Right renal cortex interstitium (tissue), 3 donors: Measurements from ENCODE around the gene CCPG1. TPM values are rescaled to one million over a fixed set of nuclear protein-coding genes. Genes with fewer than 3 reads are reported as not detected.

ENCODE experiments used
- DNase-seq, 3 donors: peaks; one replicate each; pipeline ENCODE4 v3.0.0-alpha.2; 2013; ENCODE audit warnings: low read depth in 3 of 3, low spot score in 2 of 3
- polyA plus RNA-seq, 3 donors: library from polyadenylated mRNA; unstranded; fragments of 120-200 nt; gene quantifications; one replicate each; pipeline ENCODE4 v1.2.1, GENCODE V29; 2013; ENCODE audit not compliant: insufficient read length in 3 of 3

The CCPG1 gene
- polyA plus RNA-seq, 3 donors, result 59.3 to 66.0 (median 59.5) TPM

DNA sequence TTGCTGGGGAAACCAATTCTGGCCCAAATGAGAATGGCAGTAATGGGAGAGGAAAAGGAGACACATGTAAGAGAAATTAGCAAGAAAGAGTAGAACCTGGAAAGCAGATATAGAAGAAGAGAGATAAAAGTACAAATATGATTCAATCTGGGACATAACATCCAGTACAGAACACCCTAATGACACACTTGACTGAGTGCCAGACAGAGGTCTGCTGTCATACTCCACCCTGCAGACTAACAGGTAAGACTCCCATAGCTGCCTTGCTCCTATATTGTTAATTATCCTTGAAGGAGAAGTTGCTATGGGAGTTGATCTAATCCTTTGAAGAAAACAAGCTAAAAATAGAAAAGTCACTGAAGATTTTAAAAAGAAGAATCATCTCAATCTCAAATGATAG is 21.1 kb downstream of the CCPG1 start:
- no peak for DNase-seq

DNA sequence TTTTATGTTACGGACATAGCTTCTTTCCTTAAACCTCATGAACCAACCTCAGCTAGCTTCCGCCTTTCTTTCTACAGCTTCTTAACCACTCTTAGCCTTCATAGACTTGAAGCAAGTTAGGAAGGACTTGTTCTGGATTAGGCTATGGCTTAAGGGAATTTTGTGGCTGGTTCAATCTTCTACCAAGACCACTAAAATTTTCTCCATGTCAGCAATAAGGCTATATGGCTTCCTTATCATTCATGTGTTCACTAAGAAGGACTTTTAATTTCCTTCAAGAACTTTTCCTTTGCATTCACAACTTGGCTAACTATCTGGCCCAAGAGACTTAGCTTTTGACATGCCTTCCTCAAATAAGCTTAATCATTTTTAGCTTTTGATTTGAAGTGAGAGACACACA is 24.5 kb downstream of the CCPG1 start:
- DNase-seq, result no peak

DNA sequence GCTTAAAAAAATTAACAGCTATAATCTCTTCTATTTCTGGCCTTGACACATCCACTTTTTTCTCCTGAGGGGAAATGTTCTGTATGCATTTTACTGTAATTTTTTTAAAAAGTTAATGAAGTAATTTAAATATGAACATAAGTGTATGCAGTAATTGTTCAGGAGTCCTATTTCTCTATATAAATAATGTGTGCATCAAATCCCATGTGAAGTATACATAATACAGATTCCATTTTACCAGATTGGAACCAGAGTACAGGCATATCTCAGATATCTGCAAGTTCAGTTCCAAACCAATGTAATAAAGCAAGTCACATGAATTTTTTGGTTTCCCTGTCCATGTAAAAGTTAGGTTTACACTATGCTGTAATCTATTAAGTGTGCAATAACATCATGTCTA is 26.6 kb downstream of the CCPG1 start:
- no peak for DNase-seq

GRCh38 chr15:55379095-55379494 is 29.1 kb downstream of the CCPG1 start:
- no peak for DNase-seq

GRCh38 chr15:55372701-55373440 is 35.3 kb downstream of the CCPG1 start:
- DNase-seq, result no peak

DNA sequence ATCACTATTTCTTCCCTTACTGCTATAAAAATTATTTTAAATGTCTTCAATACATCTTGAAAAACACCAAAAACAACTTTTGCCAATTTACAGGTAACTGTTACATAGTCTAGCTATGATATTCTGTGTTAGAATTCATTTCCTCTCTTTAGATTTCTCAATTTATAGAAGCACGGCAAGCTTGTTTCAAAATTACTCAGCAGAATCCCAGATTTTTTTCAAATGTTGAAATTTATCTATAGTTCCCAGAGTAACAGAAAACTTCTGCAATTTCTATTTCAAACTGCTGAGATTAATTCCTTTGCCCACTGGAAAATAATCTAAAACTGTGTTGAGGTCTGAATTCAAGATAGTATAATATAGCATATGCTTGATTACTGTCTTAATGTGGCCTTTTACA is 41.2 kb downstream of the CCPG1 start:
- DNase-seq, result no peak

DNA sequence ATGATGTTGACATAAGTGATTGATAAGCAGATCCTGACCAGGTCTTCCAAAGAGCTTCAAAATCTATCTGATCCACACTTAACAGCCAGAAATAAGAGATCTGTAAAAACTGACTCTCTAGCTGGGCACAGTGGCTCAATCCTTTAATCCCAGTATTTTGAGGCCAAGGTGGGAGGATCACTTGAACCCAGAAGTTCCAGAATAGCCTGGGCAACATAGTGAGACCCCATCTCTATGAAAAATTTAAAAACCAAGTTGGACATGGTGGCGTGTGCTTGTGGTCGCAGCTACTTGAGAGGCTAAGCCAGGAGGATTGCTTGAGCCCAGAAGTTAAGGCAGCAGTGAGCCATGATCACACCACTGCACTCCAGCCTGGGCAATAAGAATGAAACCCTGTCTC is 45.5 kb downstream of the CCPG1 start:
- DNase-seq, result no peak

DNA sequence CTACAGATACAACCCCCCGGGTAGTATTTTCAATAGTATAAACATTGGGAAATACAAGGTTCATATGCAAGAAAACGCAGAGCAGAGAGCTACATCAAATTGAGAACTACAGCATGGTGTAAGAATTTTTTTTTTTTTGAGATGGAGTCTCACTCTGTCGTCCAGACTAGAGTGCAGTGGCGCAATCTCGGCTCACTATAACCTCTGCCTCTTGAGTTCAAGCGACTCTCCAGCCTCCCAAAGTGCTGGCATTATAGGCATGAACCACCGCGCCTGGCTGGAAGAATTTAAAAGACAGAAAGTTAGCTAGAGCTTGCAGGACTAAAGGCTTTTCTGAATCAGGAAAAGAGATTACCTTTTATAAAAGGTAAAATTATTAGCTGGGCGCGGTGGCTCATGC is 47.1 kb downstream of the CCPG1 start:
- no peak for DNase-seq

- no peak for DNase-seq
These were observed 47.9 kb downstream of the CCPG1 start for GRCh38 chr15:55360256-55360655.

DNA sequence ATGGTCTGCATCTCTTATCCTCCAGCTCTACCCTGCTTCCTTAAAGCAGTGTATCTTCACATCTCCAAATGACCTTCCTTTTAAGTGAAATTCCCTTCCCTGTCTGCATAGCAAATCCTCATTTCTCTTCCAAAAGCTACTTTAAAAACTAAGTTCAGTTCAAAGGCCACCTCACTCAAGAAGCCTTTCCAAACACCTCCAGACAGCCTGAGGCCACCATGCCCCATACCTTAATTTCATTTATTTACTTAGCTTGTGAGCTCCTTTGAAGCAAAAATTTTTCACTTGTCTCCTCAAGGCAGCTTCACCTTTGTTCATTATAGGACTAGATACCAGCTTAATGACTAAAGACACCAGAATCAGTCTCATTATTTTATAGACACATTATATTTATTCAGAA is 49.7 kb downstream of the CCPG1 start:
- no peak for DNase-seq

- no peak for DNase-seq
These were observed 50.4 kb downstream of the CCPG1 start for GRCh38 chr15:55357774-55358173.

DNA sequence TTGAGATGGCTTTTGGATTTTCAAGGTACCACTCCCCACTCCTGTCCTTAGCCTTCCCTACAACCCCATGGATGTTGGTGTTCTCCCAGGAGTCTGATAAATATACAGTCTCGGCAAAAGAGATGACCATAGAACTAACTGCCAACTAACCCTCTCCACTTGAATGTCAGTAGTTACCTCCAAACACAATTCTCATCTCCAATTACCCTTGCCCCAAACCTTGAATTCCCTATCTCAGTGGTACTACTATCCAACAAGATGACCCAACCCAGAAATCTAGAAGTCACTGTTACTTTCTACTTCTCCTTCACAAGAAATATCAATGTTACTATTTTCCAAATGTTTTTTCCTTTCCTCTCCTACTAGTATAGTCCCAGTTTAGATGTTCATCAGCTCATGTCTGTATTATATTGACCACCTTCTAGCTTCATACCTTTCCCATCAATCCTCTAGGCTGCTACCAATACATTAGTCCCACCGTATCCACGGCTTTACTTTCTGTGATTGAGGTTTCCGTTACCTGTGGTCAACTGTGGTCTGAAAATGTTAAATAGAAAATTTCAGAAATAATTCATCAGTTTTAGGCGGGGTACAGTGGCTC is 51.1 kb downstream of the CCPG1 start:
- no peak for DNase-seq

GRCh38 chr15:55353025-55353424 is 55.1 kb downstream of the CCPG1 start:
- no peak for DNase-seq

GRCh38 chr15:55349282-55349681 is 58.9 kb downstream of the CCPG1 start:
- DNase-seq, result no peak

DNA sequence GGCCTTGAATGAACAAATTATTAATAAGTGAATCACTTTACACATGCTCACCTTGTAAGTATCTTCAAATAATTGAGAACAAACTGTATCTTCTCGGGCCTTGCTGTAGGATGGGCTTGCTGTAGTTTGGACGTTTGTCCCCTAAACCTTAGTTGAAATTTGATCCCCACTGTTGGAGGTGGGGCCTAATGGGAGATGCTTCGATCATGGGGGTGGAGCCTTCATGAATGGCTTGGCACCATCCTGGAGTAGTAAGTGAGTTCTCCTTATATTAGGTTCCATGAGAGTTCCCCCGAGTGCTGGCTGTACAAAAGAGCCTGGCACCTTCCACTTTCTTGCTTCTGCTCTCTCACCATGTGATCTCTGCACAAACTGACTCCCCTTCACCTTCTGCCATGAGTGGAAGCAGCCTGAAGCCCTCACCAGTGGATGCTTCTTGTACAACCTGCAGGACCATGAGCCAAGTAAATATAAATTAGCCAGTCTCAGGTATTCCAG is 59.8 kb downstream of the CCPG1 start:
- no peak for DNase-seq

DNA sequence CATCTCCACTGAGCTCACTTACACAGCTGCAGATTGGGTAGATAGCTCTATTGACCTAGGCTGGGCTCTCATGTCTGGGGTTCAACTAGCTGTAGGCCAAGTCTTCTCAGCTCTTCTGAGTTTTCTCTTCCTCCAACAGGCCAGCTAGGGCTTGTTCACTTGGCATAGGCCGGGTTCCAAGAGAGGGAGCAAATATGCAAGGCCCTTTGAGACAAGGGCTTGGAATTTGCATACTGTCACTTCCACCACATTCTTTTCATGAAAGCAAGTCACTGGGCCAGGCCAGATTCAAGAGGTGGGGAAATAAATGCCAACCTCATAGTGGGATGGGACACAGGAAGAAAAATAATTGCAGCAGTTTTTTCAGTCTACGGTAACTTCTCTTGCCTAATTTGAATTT is 64.0 kb downstream of the CCPG1 start:
- DNase-seq, result no peak

GRCh38 chr15:55343168-55343567 is 65.0 kb downstream of the CCPG1 start:
- DNase-seq, result no peak

DNA sequence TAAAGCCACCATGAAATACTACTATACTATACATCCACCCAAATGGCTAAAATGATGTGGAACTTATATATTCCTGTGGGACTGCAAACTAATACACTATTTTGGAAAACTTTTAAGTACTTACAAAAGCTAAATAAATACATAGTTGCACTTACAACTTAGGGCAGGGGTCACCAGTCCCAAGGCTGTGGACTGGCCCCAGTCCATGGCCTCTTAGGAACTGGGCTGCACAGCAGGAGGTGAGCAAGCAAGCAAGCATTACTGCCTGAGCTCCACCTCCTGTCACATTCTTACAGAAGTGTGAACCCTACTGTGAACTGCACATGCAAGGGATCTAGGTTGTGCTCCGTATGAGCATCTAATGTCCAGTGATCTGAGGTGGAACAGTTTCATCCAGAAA is 71.0 kb downstream of the CCPG1 start:
- DNase-seq, result no peak

GRCh38 chr15:55334997-55335396 is 73.2 kb downstream of the CCPG1 start:
- no peak for DNase-seq

DNA sequence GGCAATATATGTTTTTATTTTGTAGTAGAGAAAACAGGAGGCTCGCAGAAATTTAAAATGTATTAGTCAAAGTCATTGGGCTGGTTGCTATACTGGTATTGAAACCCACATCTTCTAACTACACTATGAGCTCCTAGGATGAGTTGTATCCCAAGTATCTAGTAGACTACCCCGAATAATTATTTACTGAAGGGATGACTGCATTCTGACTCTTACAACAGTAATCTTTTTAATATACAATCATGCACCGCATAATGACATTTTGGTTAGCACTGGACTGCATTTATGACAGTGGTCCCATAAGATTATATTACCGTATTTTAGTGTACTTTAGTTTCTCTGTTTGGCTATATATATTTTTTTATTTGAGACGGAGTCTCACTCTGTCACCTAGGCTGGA is 73.8 kb downstream of the CCPG1 start:
- no peak for DNase-seq

GRCh38 chr15:55327387-55327786 is 80.8 kb downstream of the CCPG1 start:
- no peak for DNase-seq

- no peak for DNase-seq
These were observed 85.7 kb downstream of the CCPG1 start for GRCh38 chr15:55322467-55322866.

- DNase-seq, result no peak
These were observed 87.2 kb downstream of the CCPG1 start for GRCh38 chr15:55320963-55321362.
